PFSK-1 (cell line): ENCODE results near the gene WFDC6.

Source experiments
- FOXP2 ChIP-seq: optimal IDR thresholded peaks from 2 replicates; pipeline ENCODE3; 2011; ENCODE audit warnings: borderline replicate concordance, control low read depth, inconsistent platforms; ENCODE audit not compliant: insufficient read depth; ENCODE audit errors: extremely low read length, extremely low read depth
- POLR2AphosphoS5 ChIP-seq: IDR thresholded peaks from 2 replicates; pipeline ENCODE4 v1.6.1; 2012; ENCODE audit warnings: low read depth, mild to moderate bottlenecking, control low read depth, low read length, moderate library complexity
- REST ChIP-seq, 2 experiments: IDR thresholded peaks; 2 replicates each; pipeline versions ENCODE4 v1.6.1 to v1.8.0; 2011 to 2012; ENCODE audit warnings: low read depth in 2 of 2, low read length in 2 of 2, control low read depth in 1 of 2, inconsistent platforms in 1 of 2, mild to moderate bottlenecking in 1 of 2, moderate library complexity in 1 of 2; ENCODE audit not compliant: insufficient read depth in 1 of 2
- SIN3A ChIP-seq: IDR thresholded peaks from 2 replicates; pipeline ENCODE4 v1.6.1; 2012; ENCODE audit warnings: mild to moderate bottlenecking, low read length, moderate library complexity, borderline replicate concordance; ENCODE audit not compliant: insufficient read depth
- TAF1 ChIP-seq: IDR thresholded peaks from 2 replicates; pipeline ENCODE4 v1.6.1; 2012; ENCODE audit warnings: low read length, control low read depth, borderline replicate concordance; ENCODE audit not compliant: insufficient read depth

WFDC6 gene

GRCh38 chr20:45545754-45546453 lies 6.6 kb upstream of the WFDC6 start:
- TF ChIP-seq REST (IDR thresholded peaks at IDR 0.05; ENCODE audit: insufficient read depth in 1 of 2, low read depth in 2 of 2, low read length in 2 of 2) (no peak), POLR2AphosphoS5 (no peak), FOXP2 (no peak), SIN3A (no peak), TAF1 (no peak)

GRCh38 chr20:45545351-45545750 lies 6.1 kb upstream of the WFDC6 start:
- no peak for TF ChIP-seq TAF1
- no peak for TF ChIP-seq POLR2AphosphoS5
- TF ChIP-seq FOXP2: no peak
- no peak for TF ChIP-seq REST (IDR thresholded peaks at IDR 0.05; ENCODE audit: insufficient read depth in 1 of 2, low read depth in 2 of 2, low read length in 2 of 2)
- TF ChIP-seq SIN3A: no peak

GRCh38 chr20:45538209-45538799 lies 978 bp downstream of the WFDC6 start:
- no peak for TF ChIP-seq POLR2AphosphoS5
- no peak for TF ChIP-seq TAF1
- no peak for TF ChIP-seq REST (IDR thresholded peaks at IDR 0.05; ENCODE audit: insufficient read depth in 1 of 2, low read depth in 2 of 2, low read length in 2 of 2)
- TF ChIP-seq SIN3A: no peak
- TF ChIP-seq FOXP2: no peak

GRCh38 chr20:45527294-45527693 lies 12.0 kb downstream of the WFDC6 start:
- no peak for TF ChIP-seq TAF1
- no peak for TF ChIP-seq SIN3A
- no peak for TF ChIP-seq REST (IDR thresholded peaks at IDR 0.05; ENCODE audit: insufficient read depth in 1 of 2, low read depth in 2 of 2, low read length in 2 of 2)
- TF ChIP-seq FOXP2: no peak
- TF ChIP-seq POLR2AphosphoS5: no peak
